Effector memory CD8-positive, alpha-beta T cell (primary cell): ENCODE results near the gene TSC22D1.

Experiments
- ATAC-seq: fragments of 150-1000 bp; cut with Tn5 transposase; replicated peaks from 2 replicates; pipeline ENCODE4 v1.10.0; 2021; ENCODE audit warnings: mild to moderate bottlenecking, moderate library complexity
- DNase-seq, 3 experiments: peaks; one replicate each; pipeline ENCODE4 v3.0.0; 2021
- H3K27ac Mint-ChIP-seq, 2 donors: one replicate each; pipeline ENCODE4 v1.8.0; 2022; ENCODE audit warnings: mild to moderate bottlenecking in 2 of 2, mixed read lengths in 2 of 2, moderate library complexity in 2 of 2
- H3K27me3 Mint-ChIP-seq, 2 donors: one replicate each; pipeline ENCODE4 v1.8.0; 2022; ENCODE audit warnings: mixed read lengths in 2 of 2
- H3K36me3 Mint-ChIP-seq: one replicate; pipeline ENCODE4 v1.8.0; 2022; ENCODE audit warnings: mild to moderate bottlenecking, moderate library complexity, mixed read lengths; ENCODE audit not compliant: insufficient read depth
- H3K4me1 Mint-ChIP-seq, 2 donors: one replicate each; pipeline ENCODE4 v1.8.0; 2022; ENCODE audit warnings: low read depth in 2 of 2, mixed read lengths in 2 of 2
- H3K4me3 Mint-ChIP-seq, 2 donors: one replicate each; pipeline ENCODE4 v1.8.0; 2022; ENCODE audit warnings: mild to moderate bottlenecking in 2 of 2, mixed read lengths in 2 of 2, moderate library complexity in 2 of 2
- H3K9me3 Mint-ChIP-seq, 2 donors: one replicate each; pipeline ENCODE4 v1.8.0; 2022; ENCODE audit warnings: mixed read lengths in 2 of 2

Gene TSC22D1

DNA sequence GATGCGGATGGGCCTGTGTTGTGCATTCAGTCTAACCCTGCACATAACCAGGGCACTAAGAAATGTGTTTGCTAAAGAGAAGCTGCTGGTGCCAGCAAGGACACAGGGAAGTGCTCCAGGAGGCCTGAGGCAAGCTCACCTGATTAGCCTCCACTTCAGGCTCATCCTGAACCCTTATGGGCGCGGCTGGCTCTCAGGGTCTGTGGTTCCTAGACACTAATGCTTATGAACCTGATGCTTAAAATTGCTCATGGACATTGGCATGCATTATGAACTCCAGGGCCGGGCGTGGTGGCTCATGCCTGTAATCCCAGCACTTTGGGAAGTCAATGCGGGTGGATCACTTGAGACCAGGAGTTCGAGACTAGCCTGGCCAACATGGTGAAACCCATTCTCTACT lies 168.2 kb downstream of the TSC22D1 start:
- no peak for DNase-seq
- no peaks in the 10 kb centered on the region for H3K36me3 Mint-ChIP-seq
- no peaks in the 10 kb centered on the region for H3K9me3 Mint-ChIP-seq
- no peak for ATAC-seq
- peaks cover 0 to 1% of the 10 kb centered on the region in 2 donors for H3K4me1 Mint-ChIP-seq
- H3K4me3 Mint-ChIP-seq: no peak overlapping the region
- no peak overlapping the region for H3K27ac Mint-ChIP-seq
- H3K27me3 Mint-ChIP-seq: peaks cover 22 to 49% of the 10 kb centered on the region in 2 donors

DNA sequence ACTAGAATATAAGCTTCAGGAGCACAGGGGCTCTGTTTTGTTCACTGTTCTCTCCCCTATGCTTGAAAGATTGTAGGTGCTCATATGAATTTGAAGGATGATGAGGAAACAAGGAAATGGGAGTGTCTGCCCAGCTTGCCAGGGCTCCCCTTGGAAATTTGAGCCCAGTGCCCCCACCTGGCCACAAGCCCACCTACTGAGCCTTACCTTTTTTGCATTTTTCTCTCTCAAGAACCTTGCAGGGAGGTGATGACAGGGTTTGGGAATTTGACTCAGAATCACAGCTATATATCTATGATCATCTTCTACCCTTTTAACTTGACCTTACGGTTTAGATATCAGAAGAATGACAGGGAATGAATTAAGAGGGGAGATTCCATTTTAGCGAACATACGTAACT lies 168.8 kb downstream of the TSC22D1 start:
- ATAC-seq (no peak), DNase-seq (no peak)
- Mint-ChIP-seq H3K4me3 (no peak overlapping the region), H3K27me3 (peaks cover 22 to 49% of the 10 kb centered on the region in 2 donors), H3K36me3 (no peaks in the 10 kb centered on the region), H3K9me3 (no peaks in the 10 kb centered on the region), H3K27ac (no peak overlapping the region), H3K4me1 (peaks cover 0 to 1% of the 10 kb centered on the region in 2 donors)

DNA sequence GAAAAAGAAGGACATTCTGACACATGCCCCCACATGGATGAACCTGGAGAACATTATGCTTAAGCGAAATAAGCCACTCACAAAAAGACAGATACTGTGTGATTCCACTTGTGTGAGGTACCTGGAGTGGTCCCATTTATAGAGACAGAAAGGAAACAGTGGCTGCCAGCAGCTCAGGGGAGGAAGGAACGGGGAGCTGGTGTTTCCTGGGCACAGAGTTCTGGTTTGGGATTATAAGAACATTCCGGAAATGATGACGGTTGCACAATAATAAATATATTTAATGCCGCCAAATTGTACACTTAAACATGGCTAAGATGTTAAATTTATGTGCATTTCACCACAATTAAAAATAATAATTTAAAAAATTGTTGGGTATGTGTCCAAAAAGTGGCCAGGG lies 169.5 kb downstream of the TSC22D1 start:
- H3K9me3 Mint-ChIP-seq: no peaks in the 10 kb centered on the region
- H3K27me3 Mint-ChIP-seq: peaks cover 22 to 49% of the 10 kb centered on the region in 2 donors
- no peaks in the 10 kb centered on the region for H3K36me3 Mint-ChIP-seq
- peaks cover 0 to 1% of the 10 kb centered on the region in 2 donors for H3K4me1 Mint-ChIP-seq
- H3K27ac Mint-ChIP-seq: no peak overlapping the region
- no peak for ATAC-seq
- H3K4me3 Mint-ChIP-seq: no peak overlapping the region
- DNase-seq: no peak

GRCh38 chr13:44404261-44405132 lies 171.6 kb downstream of the TSC22D1 start:
- DNase-seq (no peak), ATAC-seq (no peak)
- Mint-ChIP-seq H3K27me3 (peaks cover 22 to 34% of the 10 kb centered on the region in 2 donors), H3K4me3 (no peak overlapping the region), H3K9me3 (no peaks in the 10 kb centered on the region), H3K27ac (no peak overlapping the region), H3K36me3 (no peaks in the 10 kb centered on the region), H3K4me1 (no peaks in the 10 kb centered on the region)

DNA sequence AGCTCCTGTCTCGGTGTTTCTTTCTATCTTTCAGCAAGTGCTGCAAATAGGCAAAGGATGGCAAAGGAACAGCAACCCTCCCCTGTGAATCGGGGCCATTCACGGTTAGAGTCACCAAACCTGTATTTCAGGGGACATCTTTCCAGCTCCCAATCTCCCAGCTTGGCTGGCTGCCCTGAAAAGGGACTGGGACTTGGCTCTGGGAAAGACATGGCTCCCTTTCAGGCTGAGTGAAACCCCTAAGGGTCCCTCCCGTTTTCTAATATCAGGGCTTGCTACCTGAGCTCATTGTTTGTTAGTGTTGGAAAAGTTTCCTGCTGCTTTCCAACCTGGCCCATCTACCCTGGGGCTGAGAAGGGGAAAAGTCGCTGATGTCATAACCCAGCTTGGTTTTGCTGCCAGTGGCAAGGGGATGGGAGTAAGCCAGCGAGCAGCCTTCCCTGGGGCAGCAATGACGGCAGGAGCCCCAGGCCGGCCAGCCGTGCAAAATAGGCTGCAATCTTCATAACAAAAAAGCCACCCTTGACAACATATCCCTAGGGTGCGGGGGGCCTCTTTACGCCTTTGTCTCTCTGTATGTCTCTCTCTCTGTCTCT lies 172.6 kb downstream of the TSC22D1 start:
- DNase-seq (no peak), ATAC-seq (no peak)
- no peak overlapping the region for H3K27ac Mint-ChIP-seq
- no peaks in the 10 kb centered on the region for H3K36me3 Mint-ChIP-seq
- H3K27me3 Mint-ChIP-seq: peaks cover 26 to 35% of the 10 kb centered on the region in 2 donors
- H3K4me3 Mint-ChIP-seq: no peak overlapping the region
- H3K9me3 Mint-ChIP-seq: no peaks in the 10 kb centered on the region
- H3K4me1 Mint-ChIP-seq: no peaks in the 10 kb centered on the region

- no peaks in the 10 kb centered on the region for H3K9me3 Mint-ChIP-seq
- ATAC-seq (no peak), DNase-seq (no peak)
These were observed 173.2 kb downstream of the TSC22D1 start for GRCh38 chr13:44402899-44403445.

DNA sequence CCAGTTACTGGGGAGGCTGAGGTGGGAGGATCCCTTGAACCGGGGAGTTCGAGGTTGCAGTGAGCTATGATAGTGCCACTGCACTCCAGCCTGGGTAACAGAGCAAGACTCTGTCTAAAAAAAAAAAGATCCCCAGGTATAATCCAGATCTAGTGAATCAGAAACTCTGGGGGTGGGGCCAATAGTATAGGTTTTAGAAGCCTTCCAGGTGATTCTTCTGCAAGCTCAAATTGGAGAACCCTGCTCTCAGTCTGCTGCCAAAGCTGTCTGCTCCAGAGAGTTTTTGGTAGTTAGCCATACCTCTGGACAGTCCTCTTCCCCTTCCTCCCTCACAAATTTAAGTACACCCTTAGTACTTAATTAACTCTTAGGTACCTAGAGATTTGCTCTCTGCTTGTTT lies 174.6 kb downstream of the TSC22D1 start:
- Mint-ChIP-seq H3K4me1 (no peaks in the 10 kb centered on the region), H3K27me3 (peaks cover 25 to 47% of the 10 kb centered on the region in 2 donors), H3K4me3 (no peak overlapping the region), H3K9me3 (no peaks in the 10 kb centered on the region), H3K27ac (no peak overlapping the region), H3K36me3 (no peaks in the 10 kb centered on the region)
- DNase-seq (no peak), ATAC-seq (no peak)

More at GRCh38 chr13:44402899-44403445, 173.2 kb downstream of the TSC22D1 start:
- Mint-ChIP-seq H3K27me3 (peaks cover 26 to 41% of the 10 kb centered on the region in 2 donors), H3K4me3 (no peak overlapping the region), H3K36me3 (no peaks in the 10 kb centered on the region), H3K4me1 (no peaks in the 10 kb centered on the region), H3K27ac (no peak overlapping the region)

- DNase-seq: no peak
- H3K4me3 Mint-ChIP-seq: no peak overlapping the region
- H3K27me3 Mint-ChIP-seq: peaks cover 19 to 39% of the 10 kb centered on the region in 2 donors
- H3K27ac Mint-ChIP-seq: no peak overlapping the region
- no peaks in the 10 kb centered on the region for H3K4me1 Mint-ChIP-seq
- no peak for ATAC-seq
- H3K9me3 Mint-ChIP-seq: no peaks in the 10 kb centered on the region
- H3K36me3 Mint-ChIP-seq: no peaks in the 10 kb centered on the region
These were observed 175.4 kb downstream of the TSC22D1 start for GRCh38 chr13:44400736-44401135.

DNA sequence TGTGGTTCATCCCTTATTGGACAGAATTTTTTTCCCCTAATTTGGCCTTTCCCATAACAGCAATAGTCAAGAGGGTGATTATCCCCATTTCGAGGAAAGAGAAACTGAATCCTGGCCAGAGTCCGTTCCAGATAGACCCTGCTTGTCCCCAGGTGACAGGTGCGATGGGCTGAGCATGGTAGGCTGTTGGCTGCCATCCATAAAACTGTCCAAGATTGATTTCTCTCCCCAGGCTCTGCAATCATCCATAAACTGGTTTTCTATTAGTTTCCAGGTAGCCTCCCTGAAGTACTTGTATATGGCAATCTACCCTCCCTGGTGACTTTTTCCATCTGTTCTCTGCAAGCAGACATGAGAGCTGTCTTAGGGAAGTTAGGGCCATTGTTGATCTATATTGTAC lies 177.1 kb downstream of the TSC22D1 start:
- DNase-seq (no peak), ATAC-seq (no peak)
- H3K27me3 Mint-ChIP-seq: peaks cover 14 to 22% of the 10 kb centered on the region in 2 donors
- no peak overlapping the region for H3K27ac Mint-ChIP-seq
- H3K9me3 Mint-ChIP-seq: no peaks in the 10 kb centered on the region
- no peaks in the 10 kb centered on the region for H3K36me3 Mint-ChIP-seq
- H3K4me1 Mint-ChIP-seq: no peaks in the 10 kb centered on the region
- H3K4me3 Mint-ChIP-seq: no peak overlapping the region

DNA sequence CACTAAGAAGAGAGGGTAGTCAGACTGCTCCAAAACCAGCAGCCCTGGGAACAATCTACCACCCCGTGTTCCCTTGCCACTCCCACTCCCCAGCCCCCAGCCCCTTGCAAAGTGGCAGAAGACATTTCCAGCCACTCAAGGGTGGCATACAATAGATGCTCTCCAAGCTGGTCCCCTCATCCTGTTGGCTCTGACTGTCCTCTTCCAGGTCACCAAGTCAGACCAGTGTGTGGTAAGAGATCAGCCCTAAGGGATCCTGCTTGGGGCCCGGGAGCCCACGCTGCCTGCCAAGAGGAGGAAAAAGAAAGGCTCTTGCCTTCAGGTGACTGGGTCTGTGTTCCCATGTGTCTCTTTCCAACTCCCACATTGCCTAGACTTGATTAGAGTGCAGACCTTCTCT lies 177.5 kb downstream of the TSC22D1 start:
- Mint-ChIP-seq H3K4me1 (no peaks in the 10 kb centered on the region), H3K36me3 (no peaks in the 10 kb centered on the region), H3K27ac (no peak overlapping the region), H3K27me3 (peaks cover 9 to 22% of the 10 kb centered on the region in 2 donors), H3K9me3 (no peaks in the 10 kb centered on the region), H3K4me3 (no peak overlapping the region)
- DNase-seq (no peak), ATAC-seq (no peak)

- ATAC-seq: no peak
These were observed 178.3 kb downstream of the TSC22D1 start for GRCh38 chr13:44397766-44398223.

GRCh38 chr13:44396701-44397580 lies 179.2 kb downstream of the TSC22D1 start:
- Mint-ChIP-seq H3K36me3 (no peaks in the 10 kb centered on the region), H3K4me3 (no peak overlapping the region), H3K9me3 (no peaks in the 10 kb centered on the region), H3K4me1 (no peaks in the 10 kb centered on the region), H3K27ac (no peak overlapping the region), H3K27me3 (peaks cover 9 to 22% of the 10 kb centered on the region in 2 donors)
- DNase-seq (no peak), ATAC-seq (no peak)

More at GRCh38 chr13:44397766-44398223, 178.3 kb downstream of the TSC22D1 start:
- peaks cover 9 to 22% of the 10 kb centered on the region in 2 donors for H3K27me3 Mint-ChIP-seq
- no peak overlapping the region for H3K4me3 Mint-ChIP-seq
- no peaks in the 10 kb centered on the region for H3K9me3 Mint-ChIP-seq
- H3K36me3 Mint-ChIP-seq: no peaks in the 10 kb centered on the region
- no peaks in the 10 kb centered on the region for H3K4me1 Mint-ChIP-seq
- DNase-seq: no peak
- H3K27ac Mint-ChIP-seq: no peak overlapping the region
